K562 (cell line): Measurements from ENCODE around the gene MRPL19. TPM values are rescaled to one million over a fixed set of nuclear protein-coding genes. Genes with fewer than 3 reads are reported as not detected.
"Not testable (repeated sequence)": the region's sequence is repeated elsewhere in the genome, so short reads cannot be mapped to it uniquely, and the experiment has no call there.

Experiments used
- ATAC-seq: fragments of 200-7000 bp; cut with Tn5 transposase; 3 replicates; pipeline ENCODE4 v1.9.1; 2020; ENCODE audit warnings: moderate library complexity
- BruUV-seq: library from RNA; stranded (reverse); fragments of 400-500 nt; replicated peaks from 2 replicates; lab custom pipeline; 2021; lab: Mats Ljungman, UMichigan
- CTCF ChIA-PET: fragments of 300-600 bp; formaldehyde crosslinking; extraction: SDS; loops from one replicate; lab custom pipeline; 2021; ENCODE audit warnings: low intra/inter-chr PET ratio; lab: Yijun Ruan, JAX
- POLR2A ChIA-PET: fragments of 300-600, 350-650 bp; sonication (Branson Sonifier 250); formaldehyde crosslinking; extraction: SDS; loops from one replicate; lab custom pipeline; 2021; ENCODE audit warnings: antibody characterized with exemption, inconsistent platforms; lab: Yijun Ruan, JAX
- DNase-seq, 4 experiments: peaks; one replicate each; pipeline versions ENCODE4 v3.0.0 to v3.0.0-alpha.2; 2011 to 2018; ENCODE audit warnings: low spot score in 3 of 4, mixed read lengths in 3 of 4; ENCODE audit errors: extremely low read depth in 1 of 4
- FAIRE-seq: peaks from 2 replicates; lab custom pipeline; 2011; peaks lifted over from hg19 to GRCh38; lab: Jason Lieb, UNC
- H2AFZ ChIP-seq: 2 replicates; pipeline ENCODE4 v1.6.0; 2011; ENCODE audit warnings: low read depth, low read length, control low read depth, inconsistent platforms
- H3K27ac ChIP-seq: fragments of 200-600 bp; 3 replicates; pipeline ENCODE4 v1.8.0; 2011; ENCODE audit warnings: low read depth, mild to moderate bottlenecking, control low read depth, inconsistent platforms, low read length, moderate library complexity, mixed read lengths; ENCODE audit errors: extremely low read depth
- H3K27me3 ChIP-seq, 2 experiments: fragments of 300-600 bp in 1 of 2; 2 replicates in 1 of 2; 3 replicates in 1 of 2; pipeline versions ENCODE4 v1.6.0 to v1.8.0; 2011; ENCODE audit warnings: inconsistent platforms in 2 of 2, low read length in 2 of 2, mild to moderate bottlenecking in 1 of 2, mixed read lengths in 1 of 2, moderate library complexity in 1 of 2; ENCODE audit not compliant: control insufficient read depth in 2 of 2, insufficient read depth in 2 of 2
- H3K36me3 ChIP-seq: fragments of 300-600 bp; 3 replicates; pipeline ENCODE4 v1.8.0; 2011; ENCODE audit warnings: mild to moderate bottlenecking, low read length, inconsistent platforms; ENCODE audit not compliant: control insufficient read depth, insufficient read depth
- H3K4me1 ChIP-seq, 2 experiments: fragments of 200-600 bp in 1 of 2; replicated peaks in 1 of 2; 2 replicates in 1 of 2; 3 replicates in 1 of 2; pipeline versions ENCODE4 v1.5.1 to v1.8.0; 2011; ENCODE audit warnings: inconsistent platforms in 2 of 2, low read length in 2 of 2, mild to moderate bottlenecking in 1 of 2, mixed read lengths in 1 of 2, moderate library complexity in 1 of 2; ENCODE audit not compliant: control insufficient read depth in 2 of 2, insufficient read depth in 2 of 2
- H3K4me2 ChIP-seq: 2 replicates; pipeline ENCODE4 v1.6.1; 2011; ENCODE audit warnings: low read length, control low read depth, inconsistent platforms, mixed read lengths; ENCODE audit not compliant: insufficient read depth
- H3K4me3 ChIP-seq: fragments of 200-600 bp; sonication (generic), shearing (Covaris generic); 2 replicates; pipeline ENCODE4 v1.5.1; 2016; ENCODE audit warnings: control low read depth, inconsistent platforms
- H3K79me2 ChIP-seq: fragments of 200-600 bp; 3 replicates; pipeline ENCODE4 v1.8.0; 2011; ENCODE audit warnings: low read length, inconsistent platforms; ENCODE audit not compliant: control insufficient read depth, insufficient read depth
- H3K9ac ChIP-seq, 2 experiments: 2 replicates each; pipeline versions ENCODE4 v1.6.0 to v1.6.1; 2011; ENCODE audit warnings: low read depth in 2 of 2, low read length in 2 of 2, control low read depth in 1 of 2, inconsistent platforms in 1 of 2, mild to moderate bottlenecking in 1 of 2, mixed read lengths in 1 of 2; ENCODE audit not compliant: insufficient read depth in 1 of 2
- H3K9me1 ChIP-seq: one replicate; pipeline ENCODE4 v1.6.0; 2011; ENCODE audit warnings: inconsistent platforms, mild to moderate bottlenecking, low read length, moderate library complexity; ENCODE audit not compliant: control insufficient read depth, insufficient read depth
- H3K9me3 ChIP-seq: replicated peaks from 2 replicates; pipeline ENCODE4 v1.5.1; 2011; ENCODE audit warnings: low read depth, low read length, inconsistent platforms; ENCODE audit not compliant: control insufficient read depth, insufficient read depth
- H4K20me1 ChIP-seq: replicated peaks from 2 replicates; pipeline ENCODE4 v1.6.1; 2011; ENCODE audit warnings: low read length, inconsistent platforms, mixed read lengths; ENCODE audit not compliant: control insufficient read depth, insufficient read depth
- HDAC3 ChIP-seq: fragments of 450-650 bp; IDR thresholded peaks from 2 replicates; pipeline ENCODE4 v1.6.1; 2018; ENCODE audit warnings: borderline replicate concordance, mild to moderate bottlenecking, moderate library complexity; ENCODE audit not compliant: partially characterized antibody
- WGBS: fragments of 100-300 bp; shearing (Covaris generic); methylation state at CpG from one replicate; pipeline ENCODE4 v1.1.6; 2016; ENCODE audit warnings: low coverage, mixed read lengths; ENCODE audit not compliant: insufficient coverage; ENCODE audit errors: missing lambda C conversion rate; 5-methylcytosine and 5-hydroxymethylcytosine counted together
- in situ Hi-C: fragments of 300-500 bp; cut with MboI; formaldehyde crosslinking; loops from 4 replicates; pipeline ENCODE4 v1.15.0; 2018; ENCODE audit warnings: inconsistent platforms, mixed read lengths
- intact Hi-C: fragments of 100-400 bp; cut with micrococcal nuclease; formaldehyde crosslinking; loops from 2 replicates; pipeline ENCODE4 v1.14.2; 2022
- polyA plus RNA-seq, 8 experiments: library from polyadenylated mRNA; depleted of rRNA in 4 of 8; stranded (reverse) in 5 of 8; unstranded in 3 of 8; fragments of >200 nt; fragmentation: Nextera tagmentation in 2 of 8; fragmentation: Illumina TruSeq in 1 of 8; extraction: Ambion mirVana in 2 of 8; extraction: Trizol in 1 of 8; gene quantifications; 2 replicates each; pipeline versions ENCODE4 v1.2.1 to v1.2.3, GENCODE V29; 2011 to 2014; ENCODE audit warnings: inconsistent platforms in 1 of 8, missing spikeins in 1 of 8
- total RNA-seq, 7 experiments: library from RNA; depleted of rRNA in 6 of 7; stranded (reverse); fragments of >200 nt in 6 of 7; fragmentation: Illumina TruSeq in 2 of 7; extraction: Trizol in 2 of 7; gene quantifications; 2 replicates each; pipeline versions ENCODE4 v1.2.1 to v1.2.3, GENCODE V29; 2011 to 2021; ENCODE audit warnings: low replicate concordance in 1 of 7
- TF ChIP-seq, protein P1 (sequence below), 2 experiments: IDR thresholded peaks in 1 of 2; conservative IDR thresholded peaks in 1 of 2; 2 replicates each; pipeline ENCODE4 v1.6.1; 2016; ENCODE audit warnings: low read depth in 2 of 2, mild to moderate bottlenecking in 1 of 2, missing compliant biosample characterization in 1 of 2, missing genetic modification characterization in 1 of 2, moderate library complexity in 1 of 2
- TF ChIP-seq, protein P2 (sequence below): fragments of 450-650 bp; IDR thresholded peaks from 2 replicates; pipeline ENCODE4 v1.6.1; 2017; ENCODE audit warnings: antibody characterized with exemption, mild to moderate bottlenecking
- TF ChIP-seq, protein P3 (sequence below): fragments of 250-450 bp; sonication (Bioruptor Pico); IDR thresholded peaks from 2 replicates; pipeline ENCODE4 v1.5.0; 2021; ENCODE audit warnings: mild to moderate bottlenecking, borderline replicate concordance

MRPL19 gene
- total and polyA plus RNA-seq, 9 of the 15 experiments (the other 6 are each of a cell fraction or from before 2014, with no cell fraction given), result 9.7 to 65.9 (median 56.1) TPM

DNA sequence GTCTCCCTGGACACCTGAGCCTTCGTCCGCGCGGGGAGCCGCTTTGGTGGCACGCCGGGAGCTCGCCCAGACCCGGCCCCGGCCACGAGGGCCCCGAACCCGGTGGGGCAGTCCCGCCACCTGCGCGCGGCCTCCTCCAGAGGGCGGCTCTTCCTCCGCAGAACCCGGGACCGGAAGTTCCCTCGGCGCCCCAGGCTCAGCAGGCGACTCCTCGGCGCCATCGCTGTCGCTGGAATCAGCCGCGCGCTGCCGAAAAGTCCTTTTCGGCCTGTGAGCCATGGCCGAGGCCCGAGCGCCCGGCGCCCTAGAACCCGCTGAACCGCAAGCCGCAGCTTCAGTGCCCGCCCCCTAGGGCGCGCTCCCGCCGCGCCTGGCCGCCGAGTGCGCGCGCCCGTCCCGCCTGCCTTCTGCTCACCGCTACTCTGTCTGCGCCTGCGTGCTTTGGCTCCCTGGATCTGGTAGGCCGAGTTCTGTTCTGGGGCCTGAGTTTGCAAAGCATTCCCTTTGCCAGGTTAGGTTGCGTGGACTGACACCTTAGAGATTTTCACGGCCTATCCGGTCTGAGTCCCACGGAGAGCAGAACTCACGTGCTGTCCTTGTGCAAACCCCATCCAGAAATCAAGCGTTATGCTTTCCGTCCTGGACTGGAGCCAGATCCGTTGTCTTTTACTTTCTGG is 64.1 kb downstream of the MRPL19 start, which contains the start of gene GCFC2 (continued):
- TF ChIP-seq, protein P1, sequence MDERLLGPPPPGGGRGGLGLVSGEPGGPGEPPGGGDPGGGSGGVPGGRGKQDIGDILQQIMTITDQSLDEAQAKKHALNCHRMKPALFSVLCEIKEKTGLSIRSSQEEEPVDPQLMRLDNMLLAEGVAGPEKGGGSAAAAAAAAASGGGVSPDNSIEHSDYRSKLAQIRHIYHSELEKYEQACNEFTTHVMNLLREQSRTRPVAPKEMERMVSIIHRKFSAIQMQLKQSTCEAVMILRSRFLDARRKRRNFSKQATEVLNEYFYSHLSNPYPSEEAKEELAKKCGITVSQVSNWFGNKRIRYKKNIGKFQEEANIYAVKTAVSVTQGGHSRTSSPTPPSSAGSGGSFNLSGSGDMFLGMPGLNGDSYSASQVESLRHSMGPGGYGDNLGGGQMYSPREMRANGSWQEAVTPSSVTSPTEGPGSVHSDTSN (CRISPR knock-in tag; IDR thresholded peaks at IDR 0.05; ENCODE audit: low read depth), result no peak
- TF ChIP-seq, protein P1 (tag; conservative IDR thresholded peaks at IDR 0.05; ENCODE audit: low read depth), result no peak
- TF ChIP-seq, protein P2, sequence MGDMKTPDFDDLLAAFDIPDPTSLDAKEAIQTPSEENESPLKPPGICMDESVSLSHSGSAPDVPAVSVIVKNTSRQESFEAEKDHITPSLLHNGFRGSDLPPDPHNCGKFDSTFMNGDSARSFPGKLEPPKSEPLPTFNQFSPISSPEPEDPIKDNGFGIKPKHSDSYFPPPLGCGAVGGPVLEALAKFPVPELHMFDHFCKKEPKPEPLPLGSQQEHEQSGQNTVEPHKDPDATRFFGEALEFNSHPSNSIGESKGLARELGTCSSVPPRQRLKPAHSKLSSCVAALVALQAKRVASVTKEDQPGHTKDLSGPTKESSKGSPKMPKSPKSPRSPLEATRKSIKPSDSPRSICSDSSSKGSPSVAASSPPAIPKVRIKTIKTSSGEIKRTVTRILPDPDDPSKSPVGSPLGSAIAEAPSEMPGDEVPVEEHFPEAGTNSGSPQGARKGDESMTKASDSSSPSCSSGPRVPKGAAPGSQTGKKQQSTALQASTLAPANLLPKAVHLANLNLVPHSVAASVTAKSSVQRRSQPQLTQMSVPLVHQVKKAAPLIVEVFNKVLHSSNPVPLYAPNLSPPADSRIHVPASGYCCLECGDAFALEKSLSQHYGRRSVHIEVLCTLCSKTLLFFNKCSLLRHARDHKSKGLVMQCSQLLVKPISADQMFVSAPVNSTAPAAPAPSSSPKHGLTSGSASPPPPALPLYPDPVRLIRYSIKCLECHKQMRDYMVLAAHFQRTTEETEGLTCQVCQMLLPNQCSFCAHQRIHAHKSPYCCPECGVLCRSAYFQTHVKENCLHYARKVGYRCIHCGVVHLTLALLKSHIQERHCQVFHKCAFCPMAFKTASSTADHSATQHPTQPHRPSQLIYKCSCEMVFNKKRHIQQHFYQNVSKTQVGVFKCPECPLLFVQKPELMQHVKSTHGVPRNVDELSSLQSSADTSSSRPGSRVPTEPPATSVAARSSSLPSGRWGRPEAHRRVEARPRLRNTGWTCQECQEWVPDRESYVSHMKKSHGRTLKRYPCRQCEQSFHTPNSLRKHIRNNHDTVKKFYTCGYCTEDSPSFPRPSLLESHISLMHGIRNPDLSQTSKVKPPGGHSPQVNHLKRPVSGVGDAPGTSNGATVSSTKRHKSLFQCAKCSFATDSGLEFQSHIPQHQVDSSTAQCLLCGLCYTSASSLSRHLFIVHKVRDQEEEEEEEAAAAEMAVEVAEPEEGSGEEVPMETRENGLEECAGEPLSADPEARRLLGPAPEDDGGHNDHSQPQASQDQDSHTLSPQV, result peak; percentile 77; the same call in 1 of the 2 replicates
- TF ChIP-seq, protein P3, sequence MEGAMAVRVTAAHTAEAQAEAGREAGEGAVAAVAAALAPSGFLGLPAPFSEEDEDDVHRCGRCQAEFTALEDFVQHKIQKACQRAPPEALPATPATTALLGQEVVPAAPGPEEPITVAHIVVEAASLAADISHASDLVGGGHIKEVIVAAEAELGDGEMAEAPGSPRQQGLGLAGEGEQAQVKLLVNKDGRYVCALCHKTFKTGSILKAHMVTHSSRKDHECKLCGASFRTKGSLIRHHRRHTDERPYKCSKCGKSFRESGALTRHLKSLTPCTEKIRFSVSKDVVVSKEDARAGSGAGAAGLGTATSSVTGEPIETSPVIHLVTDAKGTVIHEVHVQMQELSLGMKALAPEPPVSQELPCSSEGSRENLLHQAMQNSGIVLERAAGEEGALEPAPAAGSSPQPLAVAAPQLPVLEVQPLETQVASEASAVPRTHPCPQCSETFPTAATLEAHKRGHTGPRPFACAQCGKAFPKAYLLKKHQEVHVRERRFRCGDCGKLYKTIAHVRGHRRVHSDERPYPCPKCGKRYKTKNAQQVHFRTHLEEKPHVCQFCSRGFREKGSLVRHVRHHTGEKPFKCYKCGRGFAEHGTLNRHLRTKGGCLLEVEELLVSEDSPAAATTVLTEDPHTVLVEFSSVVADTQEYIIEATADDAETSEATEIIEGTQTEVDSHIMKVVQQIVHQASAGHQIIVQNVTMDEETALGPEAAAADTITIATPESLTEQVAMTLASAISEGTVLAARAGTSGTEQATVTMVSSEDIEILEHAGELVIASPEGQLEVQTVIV (CRISPR knock-in tag), result no peak
- TF ChIP-seq HDAC3, result no peak
- TF ChIP-seq, all 486 proteins: peak for 161

DNA sequence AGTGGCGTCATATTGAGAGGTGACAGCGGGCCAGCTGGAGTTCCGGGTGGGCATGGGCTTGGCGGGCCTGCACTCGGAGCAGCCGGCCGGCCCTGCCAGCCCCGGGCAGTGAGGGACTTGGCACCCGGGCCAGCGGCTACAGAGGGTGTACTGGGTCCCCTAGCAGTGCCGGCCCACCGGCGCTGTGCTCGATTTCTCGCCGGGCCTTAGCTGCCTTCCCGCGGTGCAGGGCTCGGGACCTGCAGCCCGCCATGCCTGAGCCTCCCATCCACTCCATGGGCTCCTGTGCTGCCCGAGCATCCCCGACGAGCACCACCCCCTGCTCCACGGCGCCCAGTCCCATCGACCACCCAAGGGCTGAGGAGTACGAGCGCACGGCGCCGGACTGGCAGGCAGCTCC is 65.0 kb downstream of the MRPL19 start:
- FAIRE-seq, CTCF ChIA-PET, ATAC-seq, H3K27ac ChIP-seq, H3K36me3 ChIP-seq, POLR2A ChIA-PET, BruUV-seq, H3K4me3 ChIP-seq, H3K9me1 ChIP-seq, H3K9me3 ChIP-seq, in situ Hi-C loops, H3K27me3 ChIP-seq, H4K20me1 ChIP-seq, DNase-seq: not testable (repeated sequence)
- H2AFZ ChIP-seq, result peak overlapping the region; percentile 100
- H3K4me2 ChIP-seq, result peak overlapping the region; percentile 90
- 94% methylated on average over 16 of the region's 31 CpGs for WGBS
- peaks cover 34% of the 10 kb centered on the region for H3K79me2 ChIP-seq
- 0 out of 4 replicates have a peak overlapping the region, but pooled peaks of 1 of the 2 experiments have one; percentile 82 for H3K9ac ChIP-seq
- peaks cover 3 to 12% of the 10 kb centered on the region in 2 experiments; a peak in 1 of 5 replicates for H3K4me1 ChIP-seq
- intact Hi-C loops, result loop anchor here (2.0 kb wide), 1 partner anchor 65 kb away; the partner anchor contains the start of gene MRPL19
